Nephron progenitor cell (in vitro differentiated cells): ENCODE results near the gene SELENOM.
A peak's percentile ranks its signal among the peaks of the same experiment; 100 is the strongest.

Source experiments
- DNase-seq: peaks from one replicate; pipeline ENCODE4 v3.0.0; 2021
- H3K27ac Mint-ChIP-seq: 2 replicates; pipeline ENCODE4 v1.8.0; 2021; ENCODE audit warnings: mild to moderate bottlenecking, moderate library complexity, mixed read lengths
- H3K27me3 Mint-ChIP-seq: 2 replicates; pipeline ENCODE4 v1.8.0; 2021; ENCODE audit warnings: mild to moderate bottlenecking, low read depth, mixed read lengths; ENCODE audit not compliant: poor library complexity
- H3K36me3 Mint-ChIP-seq: 2 replicates; pipeline ENCODE4 v1.8.0; 2021; ENCODE audit warnings: low read depth, mixed read lengths
- H3K4me1 Mint-ChIP-seq: 2 replicates; pipeline ENCODE4 v1.8.0; 2021; ENCODE audit warnings: mixed read lengths
- H3K4me3 Mint-ChIP-seq: 2 replicates; pipeline ENCODE4 v1.8.0; 2021; ENCODE audit warnings: mild to moderate bottlenecking, moderate library complexity, mixed read lengths
- H3K9me3 Mint-ChIP-seq: 2 replicates; pipeline ENCODE4 v1.8.0; 2021; ENCODE audit warnings: mild to moderate bottlenecking, moderate library complexity, mixed read lengths
- TF ChIP-seq, protein P1 (sequence below): fragments of 200-600 bp; sonication (generic); IDR thresholded peaks from 2 replicates; pipeline ENCODE4 v1.5.0; 2021; ENCODE audit warnings: antibody characterized with exemption

Gene SELENOM

DNA sequence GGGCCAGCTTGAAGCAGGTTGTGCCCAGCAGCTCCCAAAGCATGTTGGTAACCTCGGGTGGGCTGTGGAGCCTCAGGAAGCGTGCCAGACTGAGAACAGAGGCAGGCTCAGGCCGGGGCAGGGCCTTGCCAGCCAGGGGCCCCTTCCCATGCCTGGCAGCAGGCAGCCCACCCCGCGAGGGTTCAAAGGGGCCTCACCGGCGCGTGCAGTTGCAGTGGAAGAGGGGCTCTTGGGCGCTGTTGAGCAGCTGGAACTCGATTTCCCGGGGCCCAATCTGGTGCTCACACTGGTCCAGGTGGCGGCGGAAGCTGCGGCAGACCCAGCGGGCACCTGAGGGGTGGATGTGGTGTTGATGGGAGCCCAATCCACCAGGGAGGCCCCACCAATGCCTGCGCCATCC is 29.3 kb upstream of the SELENOM start:
- Mint-ChIP-seq H3K4me1 (peaks cover 28% of the 10 kb centered on the region), H3K9me3 (no peaks in the 10 kb centered on the region), H3K27ac (no peak overlapping the region), H3K27me3 (peaks cover 8% of the 10 kb centered on the region), H3K36me3 (peaks cover 4% of the 10 kb centered on the region), H3K4me3 (no peak overlapping the region)
- no peak for DNase-seq
- TF ChIP-seq, protein P1, sequence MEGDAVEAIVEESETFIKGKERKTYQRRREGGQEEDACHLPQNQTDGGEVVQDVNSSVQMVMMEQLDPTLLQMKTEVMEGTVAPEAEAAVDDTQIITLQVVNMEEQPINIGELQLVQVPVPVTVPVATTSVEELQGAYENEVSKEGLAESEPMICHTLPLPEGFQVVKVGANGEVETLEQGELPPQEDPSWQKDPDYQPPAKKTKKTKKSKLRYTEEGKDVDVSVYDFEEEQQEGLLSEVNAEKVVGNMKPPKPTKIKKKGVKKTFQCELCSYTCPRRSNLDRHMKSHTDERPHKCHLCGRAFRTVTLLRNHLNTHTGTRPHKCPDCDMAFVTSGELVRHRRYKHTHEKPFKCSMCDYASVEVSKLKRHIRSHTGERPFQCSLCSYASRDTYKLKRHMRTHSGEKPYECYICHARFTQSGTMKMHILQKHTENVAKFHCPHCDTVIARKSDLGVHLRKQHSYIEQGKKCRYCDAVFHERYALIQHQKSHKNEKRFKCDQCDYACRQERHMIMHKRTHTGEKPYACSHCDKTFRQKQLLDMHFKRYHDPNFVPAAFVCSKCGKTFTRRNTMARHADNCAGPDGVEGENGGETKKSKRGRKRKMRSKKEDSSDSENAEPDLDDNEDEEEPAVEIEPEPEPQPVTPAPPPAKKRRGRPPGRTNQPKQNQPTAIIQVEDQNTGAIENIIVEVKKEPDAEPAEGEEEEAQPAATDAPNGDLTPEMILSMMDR = no peak

DNA sequence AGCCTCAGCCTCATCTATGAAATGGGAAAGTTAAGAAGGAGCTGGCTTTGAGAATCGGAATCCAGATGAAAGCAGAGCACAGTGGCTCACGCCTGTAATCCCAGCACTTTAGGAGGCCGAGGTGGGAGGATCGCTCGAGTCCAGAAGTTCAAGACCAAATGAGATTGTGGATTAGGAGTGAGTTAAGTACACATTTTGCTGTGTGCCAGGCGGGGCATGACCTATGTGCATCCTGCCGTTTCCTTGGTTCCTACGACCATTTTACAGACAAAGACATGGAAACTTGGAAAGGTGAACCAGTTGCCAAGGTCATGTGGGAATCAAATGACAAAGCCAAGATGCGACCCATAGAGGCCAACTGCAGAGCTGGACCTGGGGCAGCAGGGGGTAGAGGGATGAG is 28.8 kb upstream of the SELENOM start:
- no peak for DNase-seq
- no peak overlapping the region for H3K4me3 Mint-ChIP-seq
- no peaks in the 10 kb centered on the region for H3K9me3 Mint-ChIP-seq
- TF ChIP-seq, protein P1 = no peak
- H3K36me3 Mint-ChIP-seq = peaks cover 4% of the 10 kb centered on the region
- no peak overlapping the region for H3K27ac Mint-ChIP-seq
- peaks cover 8% of the 10 kb centered on the region for H3K27me3 Mint-ChIP-seq
- H3K4me1 Mint-ChIP-seq = peaks cover 30% of the 10 kb centered on the region

DNA sequence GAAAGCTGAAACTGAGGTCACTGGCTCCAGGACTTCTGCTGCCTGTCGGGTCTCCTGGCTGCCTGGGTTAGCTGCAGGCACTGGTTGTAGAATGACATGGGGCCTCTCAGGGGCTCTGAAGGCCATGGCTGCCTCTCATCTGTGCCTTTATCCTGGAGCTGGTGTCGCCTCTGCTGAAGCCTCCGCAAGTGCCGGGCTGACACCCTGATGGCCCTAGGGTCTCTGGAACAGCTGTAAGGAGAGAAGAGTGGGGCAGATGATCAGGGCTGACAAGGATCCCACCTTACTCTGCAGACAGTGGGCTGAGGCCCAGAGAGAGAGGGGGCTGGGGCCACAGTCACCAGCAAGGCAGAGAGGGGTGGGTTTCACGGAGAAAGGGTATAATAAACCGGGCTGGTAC is 28.3 kb upstream of the SELENOM start:
- TF ChIP-seq, protein P1 = no peak
- peak overlapping the region; percentile 66 for H3K27ac Mint-ChIP-seq
- DNase-seq = no peak
- no peaks in the 10 kb centered on the region for H3K9me3 Mint-ChIP-seq
- peaks cover 4% of the 10 kb centered on the region for H3K36me3 Mint-ChIP-seq
- H3K27me3 Mint-ChIP-seq = peaks cover 8% of the 10 kb centered on the region
- no peak overlapping the region for H3K4me3 Mint-ChIP-seq
- peaks cover 30% of the 10 kb centered on the region for H3K4me1 Mint-ChIP-seq

DNA sequence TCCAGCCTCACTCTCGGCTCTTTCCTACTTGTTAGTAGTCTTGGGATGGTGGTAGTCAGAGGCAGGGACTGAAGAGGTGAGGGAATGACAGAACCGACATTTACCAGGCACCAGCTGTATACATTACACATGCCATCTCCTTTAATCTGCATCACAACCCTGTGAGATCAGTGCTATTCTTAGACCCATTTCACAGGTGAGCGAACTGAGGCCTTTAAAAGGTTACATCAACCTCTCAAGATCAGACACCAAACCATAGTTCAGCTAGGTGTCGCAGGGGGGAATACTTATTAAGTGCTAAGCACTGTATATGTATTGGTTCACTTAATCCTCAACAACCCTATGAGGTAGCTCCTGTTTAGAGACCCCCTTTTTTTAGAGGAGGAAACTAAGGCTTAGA is 27.3 kb upstream of the SELENOM start:
- Mint-ChIP-seq H3K27me3 (peaks cover 8% of the 10 kb centered on the region), H3K27ac (no peak overlapping the region), H3K4me1 (peaks cover 22% of the 10 kb centered on the region), H3K4me3 (no peak overlapping the region), H3K36me3 (peaks cover 4% of the 10 kb centered on the region), H3K9me3 (no peaks in the 10 kb centered on the region)
- DNase-seq = no peak
- TF ChIP-seq, protein P1 = no peak

DNA sequence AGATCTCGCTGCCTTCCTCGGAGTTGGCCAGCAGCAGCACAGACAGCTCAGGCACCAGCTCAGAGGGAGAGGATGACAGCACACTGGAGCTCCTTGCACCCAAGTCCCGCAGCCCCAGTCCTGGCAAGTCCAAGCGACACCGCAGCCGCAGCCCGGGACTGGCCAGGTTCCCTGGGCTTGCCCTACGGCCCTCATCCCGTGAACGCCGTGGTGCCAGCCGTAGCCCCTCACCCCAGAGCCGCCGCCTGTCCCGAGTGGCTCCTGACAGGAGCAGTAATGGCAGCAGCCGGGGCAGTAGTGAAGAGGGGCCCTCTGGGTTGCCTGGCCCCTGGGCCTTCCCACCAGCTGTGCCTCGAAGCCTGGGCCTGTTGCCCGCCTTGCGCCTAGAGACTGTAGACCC is 26.5 kb upstream of the SELENOM start:
- TF ChIP-seq, protein P1 = no peak
- DNase-seq = no peak
- Mint-ChIP-seq H3K4me1 (peaks cover 15% of the 10 kb centered on the region), H3K27me3 (peaks cover 4% of the 10 kb centered on the region), H3K9me3 (no peaks in the 10 kb centered on the region), H3K27ac (no peak overlapping the region), H3K36me3 (peaks cover 4% of the 10 kb centered on the region), H3K4me3 (no peak overlapping the region)

DNA sequence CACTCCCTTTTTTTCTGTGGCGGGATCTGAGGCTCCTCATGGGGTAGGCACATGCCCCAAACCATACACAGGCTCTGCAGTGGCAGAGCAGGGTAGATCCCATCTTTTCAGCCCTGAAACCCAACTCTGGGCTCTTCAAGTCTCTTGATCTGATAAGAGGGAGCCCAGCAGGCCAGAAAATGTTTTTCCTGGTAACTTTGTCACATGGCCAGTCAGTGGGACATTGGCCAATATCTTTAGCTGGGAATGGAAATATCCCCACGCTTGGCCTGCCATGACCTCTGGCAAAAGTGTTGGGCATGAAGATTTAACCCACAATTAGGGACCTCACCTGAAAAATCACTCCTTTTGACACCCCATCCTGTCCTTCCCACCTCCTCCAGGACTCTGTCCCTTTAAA is 23.5 kb upstream of the SELENOM start:
- Mint-ChIP-seq H3K4me3 (no peak overlapping the region), H3K27me3 (no peaks in the 10 kb centered on the region), H3K4me1 (peaks cover 9% of the 10 kb centered on the region), H3K9me3 (no peaks in the 10 kb centered on the region), H3K27ac (no peak overlapping the region), H3K36me3 (no peaks in the 10 kb centered on the region)
- TF ChIP-seq, protein P1 = no peak
- DNase-seq = no peak
